ENCODE results near the gene SCART1.
"Not testable (repeated sequence)": the region's sequence is repeated elsewhere in the genome, so short reads cannot be mapped to it uniquely, and the experiment has no call there.

The SCART1 gene

DNA sequence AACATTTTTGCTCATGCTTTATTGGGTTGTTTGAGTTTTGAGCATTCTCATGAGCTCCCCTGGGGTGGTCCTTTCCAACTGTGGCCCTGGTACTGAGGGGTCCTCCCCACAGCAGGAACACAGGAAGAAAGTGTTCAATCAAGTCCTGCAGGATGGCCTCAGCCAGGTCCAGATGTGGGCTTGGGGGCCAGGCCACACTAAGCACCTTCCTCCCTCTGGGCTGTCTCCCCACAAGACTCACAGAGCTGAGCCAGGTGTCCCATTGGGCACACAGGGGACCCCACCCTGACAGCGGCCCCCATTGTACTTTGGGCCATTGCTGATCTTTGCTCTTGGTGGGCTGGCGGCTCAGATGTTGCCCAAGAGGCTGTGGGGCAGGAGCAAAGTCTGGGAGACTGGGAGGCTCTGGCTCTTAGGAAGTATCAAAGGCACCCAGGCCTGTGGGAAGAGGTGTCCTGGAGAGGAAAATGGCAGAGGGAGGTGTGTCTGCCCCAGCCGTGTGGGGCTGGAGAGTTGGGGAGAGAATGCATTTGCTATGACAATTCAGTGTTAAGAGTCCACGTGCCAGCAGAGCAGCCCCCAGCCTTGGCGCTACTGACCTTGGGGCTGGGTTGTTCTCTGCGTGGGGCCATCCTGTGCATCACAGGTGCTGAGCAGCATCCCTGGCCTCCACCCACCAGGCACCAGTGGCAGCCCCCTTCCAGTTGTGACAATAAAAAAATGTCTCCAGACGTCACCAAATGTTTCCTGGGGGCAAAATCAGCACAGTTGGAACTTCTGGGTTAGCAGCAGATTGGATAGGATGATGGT is 17.8 kb downstream of the SCART1 start:
- no peak for DNase-seq (ENCODE audit: low read depth in 2 of 3, low spot score in 1 of 3)

DNA sequence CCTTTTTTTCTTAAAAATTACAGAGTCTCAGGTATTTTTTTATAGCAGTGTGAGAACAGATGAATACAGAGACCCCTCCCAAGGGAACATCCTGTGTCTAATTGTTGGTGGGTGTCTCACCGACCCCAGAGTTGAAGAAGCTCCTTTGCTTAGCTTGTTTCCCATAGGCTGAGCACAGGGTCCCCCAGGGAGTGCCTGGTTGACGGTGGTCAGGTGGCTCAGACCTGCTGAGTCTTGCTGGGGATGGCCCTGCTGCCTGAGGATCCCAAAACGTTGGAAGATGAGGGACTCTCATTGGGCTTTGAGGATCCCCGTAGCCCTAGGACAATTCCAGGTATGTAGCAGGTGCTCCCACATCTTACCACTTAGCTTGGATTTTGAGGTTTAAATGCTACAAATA is 19.5 kb downstream of the SCART1 start:
- DNase-seq (ENCODE audit: low read depth in 2 of 3, low spot score in 1 of 3) = no peak

DNA sequence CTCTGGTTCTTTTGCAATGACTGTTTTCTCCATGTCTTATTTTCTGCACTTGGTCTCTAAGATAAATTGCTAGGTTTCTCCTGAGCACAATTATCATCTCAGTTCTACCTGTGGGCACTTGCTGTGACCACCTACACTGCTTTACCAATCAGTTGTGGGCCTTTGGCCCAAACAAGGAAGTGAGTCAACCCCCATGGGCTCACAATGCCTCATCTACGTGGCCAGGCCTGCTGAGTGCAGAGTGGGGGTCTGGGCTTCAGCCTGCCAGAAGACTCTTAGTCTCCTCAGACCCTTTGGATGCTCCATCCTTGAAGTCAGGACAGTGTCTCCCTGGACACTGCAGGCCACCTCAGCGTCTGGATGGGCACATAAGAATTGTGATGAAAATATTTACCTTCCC is 20.3 kb downstream of the SCART1 start:
- no peak for DNase-seq (ENCODE audit: low read depth in 2 of 3, low spot score in 1 of 3)

DNA sequence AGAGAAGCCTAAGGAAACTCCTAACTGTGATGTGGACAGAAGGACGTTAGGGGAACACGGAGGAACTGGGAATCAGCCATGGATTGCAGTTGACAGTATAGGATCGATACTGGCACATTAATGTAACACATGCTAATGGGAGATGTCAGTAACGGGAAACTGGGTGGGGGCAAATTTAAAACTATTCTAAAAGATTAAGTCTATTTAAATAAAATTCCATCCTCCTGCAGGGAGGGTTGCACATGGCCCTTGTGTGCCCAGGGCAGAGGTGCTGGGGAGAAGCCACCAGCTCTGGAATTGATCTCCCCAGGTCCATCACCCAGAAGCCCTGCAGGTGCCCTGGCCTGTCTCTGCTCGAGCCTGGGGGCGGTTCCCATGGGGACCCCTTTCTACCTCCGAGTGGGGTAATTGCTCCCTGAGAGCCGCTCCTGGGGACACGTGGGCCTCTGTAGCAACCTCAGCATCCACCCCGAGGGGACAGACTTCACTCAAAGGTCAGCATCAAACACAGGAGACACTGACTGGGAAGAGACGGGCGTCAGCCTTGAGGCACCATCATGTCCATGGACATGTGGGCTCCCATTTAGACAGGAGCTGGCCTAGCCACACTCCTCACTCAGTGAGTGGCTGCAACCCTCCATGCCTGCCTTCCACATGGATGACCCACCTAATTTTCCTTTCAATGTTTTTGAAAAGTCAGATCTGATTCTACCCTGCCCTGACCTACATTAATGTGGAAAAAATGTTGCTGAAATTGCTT is 21.1 kb downstream of the SCART1 start:
- DNase-seq (ENCODE audit: low read depth in 2 of 3, low spot score in 1 of 3) = no peak

DNA sequence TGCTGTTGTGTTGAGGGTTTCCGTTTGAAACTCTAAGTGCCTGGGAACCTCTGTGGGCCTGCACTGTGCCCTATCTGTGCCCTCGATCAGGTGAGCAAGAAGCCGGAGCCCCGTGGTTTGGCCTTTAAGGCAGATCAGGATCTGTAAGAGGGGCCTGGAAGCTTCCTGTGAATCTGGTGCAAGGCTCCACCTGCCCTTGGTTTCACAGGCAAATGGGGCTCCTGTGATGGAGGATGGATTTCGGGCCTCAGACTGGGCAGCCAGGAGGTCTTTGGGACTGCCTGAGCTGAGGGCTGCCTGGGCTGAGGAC is 21.6 kb downstream of the SCART1 start:
- no peak for DNase-seq (ENCODE audit: low read depth in 2 of 3, low spot score in 1 of 3)

DNA sequence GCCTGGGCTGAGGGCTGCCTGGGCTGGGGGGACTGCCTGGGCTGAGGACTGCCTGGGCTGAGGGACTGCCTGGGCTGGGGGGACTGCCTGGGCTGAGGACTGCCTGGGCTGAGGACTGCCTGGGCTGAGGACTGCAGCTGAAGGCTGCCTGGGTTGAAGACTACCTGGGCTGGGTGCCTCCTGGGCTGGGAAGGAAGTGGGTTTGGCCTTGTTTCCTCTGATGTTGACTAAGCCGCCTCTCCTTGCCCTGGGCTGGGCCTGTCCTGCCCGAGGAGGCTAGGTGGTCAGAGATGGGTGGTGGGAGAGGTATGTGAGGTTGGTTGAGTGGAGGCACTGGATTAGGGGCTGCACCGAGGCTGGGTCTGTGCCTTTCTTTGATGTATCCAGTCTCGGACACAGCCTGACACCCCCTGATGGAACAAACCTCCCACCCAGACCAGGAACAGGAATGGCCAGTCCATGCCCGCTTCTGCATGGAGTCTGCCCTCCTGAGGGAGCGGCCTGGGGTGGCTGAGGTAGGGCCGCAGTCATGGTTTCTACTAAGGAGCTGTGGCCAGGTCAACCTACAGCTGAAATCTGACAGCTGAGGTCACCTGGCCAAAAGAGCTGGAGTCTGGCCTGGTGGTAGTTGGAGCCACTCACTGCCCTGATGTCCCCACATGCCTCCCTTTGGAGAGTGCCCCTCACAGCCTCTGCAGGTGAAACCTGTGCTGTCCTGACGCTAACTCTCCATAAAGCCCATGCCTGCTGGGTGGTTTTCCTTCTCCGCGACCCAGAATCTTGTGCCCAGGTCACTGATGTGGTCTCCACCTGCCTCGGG is 22.3 kb downstream of the SCART1 start:
- DNase-seq (ENCODE audit: low read depth in 2 of 3, low spot score in 1 of 3) = no peak

DNA sequence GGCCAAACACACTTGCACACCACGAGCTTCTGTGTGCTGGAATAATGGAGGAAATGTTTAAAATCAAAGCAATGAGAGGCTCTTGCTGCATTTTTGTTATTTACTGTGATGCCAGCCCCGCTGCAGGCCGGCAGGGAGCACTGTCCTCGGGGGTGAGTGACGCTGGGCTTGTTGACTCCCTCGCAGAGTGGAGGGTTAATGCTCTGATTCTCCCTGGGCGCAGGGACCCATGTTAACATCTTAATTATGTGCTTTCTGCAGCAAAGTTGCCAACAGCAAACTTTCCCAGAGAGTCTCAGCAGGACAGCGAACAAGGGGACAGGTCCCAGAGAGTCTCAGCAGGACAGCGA is 22.9 kb downstream of the SCART1 start:
- no peak for DNase-seq (ENCODE audit: low read depth in 2 of 3, low spot score in 1 of 3)

DNA sequence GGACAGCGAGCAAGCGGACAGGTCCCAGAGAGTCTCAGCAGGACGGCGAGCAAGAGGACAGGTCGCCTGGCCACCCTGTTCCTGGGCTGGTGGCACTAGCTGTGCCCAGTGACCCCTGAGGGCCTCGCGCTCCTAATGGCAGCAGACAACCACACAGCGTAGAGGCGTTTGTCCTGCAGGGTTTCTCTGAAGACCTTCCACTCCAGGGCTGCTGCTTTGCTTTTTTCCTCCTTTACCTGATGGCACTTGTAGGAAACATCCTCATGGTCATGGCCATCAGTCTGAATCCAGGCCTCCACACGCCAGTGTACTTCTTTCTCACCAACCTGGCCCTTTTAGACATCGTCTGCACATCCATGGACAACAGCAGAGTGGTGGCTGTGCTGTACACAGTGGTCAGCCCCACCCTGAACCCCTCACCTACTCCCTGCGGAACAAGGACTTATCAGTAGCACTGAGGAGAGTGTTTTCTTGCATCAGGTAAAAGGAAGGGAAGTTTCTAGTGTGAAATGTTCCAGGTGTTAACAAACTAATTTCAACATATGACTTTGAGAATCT is 27.4 kb downstream of the SCART1 start:
- no peak for DNase-seq (ENCODE audit: low read depth in 2 of 3, low spot score in 1 of 3)

DNA sequence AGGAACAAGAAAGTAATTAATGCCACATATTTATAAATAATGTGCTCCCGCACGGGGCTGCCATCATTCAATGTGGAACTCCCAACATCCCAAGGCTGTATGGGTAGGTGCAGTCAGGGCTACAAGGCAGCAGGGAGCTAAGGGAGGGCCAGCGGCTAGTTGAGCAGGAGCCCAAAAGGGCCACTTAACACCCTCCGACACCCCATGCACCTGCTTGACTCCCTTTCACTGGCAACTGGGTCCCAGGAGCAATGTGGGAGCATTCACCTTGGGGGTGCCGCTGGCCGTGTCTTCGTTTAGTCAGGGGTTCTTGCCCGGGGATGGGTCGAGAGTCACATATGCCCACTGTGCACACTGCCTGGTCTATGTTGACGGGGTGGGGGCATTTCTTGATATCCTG is 27.9 kb downstream of the SCART1 start:
- DNase-seq (ENCODE audit: low read depth in 2 of 3, low spot score in 1 of 3) = no peak

DNA sequence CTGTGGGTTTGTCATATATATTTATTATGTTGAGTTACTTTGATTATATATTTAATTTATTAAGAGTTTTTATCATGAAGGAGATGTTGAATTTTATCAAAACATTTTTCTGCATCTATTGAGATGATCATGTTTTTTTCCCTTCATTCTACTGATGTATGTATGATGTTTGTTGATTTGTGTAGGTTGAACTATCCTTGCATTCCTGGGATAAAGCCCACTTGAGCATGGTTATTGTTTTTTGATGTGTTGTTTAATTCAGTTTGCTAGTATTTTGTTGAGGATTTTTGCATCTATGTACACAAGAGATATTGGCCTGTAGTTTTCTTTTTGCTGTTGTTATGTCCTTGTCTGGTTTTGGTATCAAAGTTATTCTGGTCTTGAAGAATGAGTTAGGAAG is 31.1 kb downstream of the SCART1 start:
- DNase-seq (ENCODE audit: low read depth in 2 of 3, low spot score in 1 of 3) = no peak

DNA sequence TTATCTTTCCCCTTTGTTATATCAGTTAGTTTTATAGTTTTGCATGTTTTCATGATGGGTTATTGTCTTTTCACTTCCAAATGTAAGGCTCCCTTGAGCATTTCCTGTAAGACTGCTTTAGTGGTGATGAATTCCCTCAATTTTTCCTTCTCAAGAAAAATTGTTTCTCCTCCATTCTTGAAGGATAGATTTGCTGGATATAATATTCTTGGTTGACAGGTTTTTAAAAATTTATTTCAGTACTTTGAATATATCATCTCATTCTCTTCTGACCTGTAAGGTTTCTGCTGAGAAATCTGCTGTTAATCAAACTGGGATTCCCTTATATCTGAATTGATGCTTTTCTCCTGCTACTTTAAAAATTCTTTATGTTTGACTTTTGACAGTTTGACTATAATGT is 33.3 kb downstream of the SCART1 start:
- no peak for DNase-seq (ENCODE audit: low read depth in 2 of 3, low spot score in 1 of 3)

DNA sequence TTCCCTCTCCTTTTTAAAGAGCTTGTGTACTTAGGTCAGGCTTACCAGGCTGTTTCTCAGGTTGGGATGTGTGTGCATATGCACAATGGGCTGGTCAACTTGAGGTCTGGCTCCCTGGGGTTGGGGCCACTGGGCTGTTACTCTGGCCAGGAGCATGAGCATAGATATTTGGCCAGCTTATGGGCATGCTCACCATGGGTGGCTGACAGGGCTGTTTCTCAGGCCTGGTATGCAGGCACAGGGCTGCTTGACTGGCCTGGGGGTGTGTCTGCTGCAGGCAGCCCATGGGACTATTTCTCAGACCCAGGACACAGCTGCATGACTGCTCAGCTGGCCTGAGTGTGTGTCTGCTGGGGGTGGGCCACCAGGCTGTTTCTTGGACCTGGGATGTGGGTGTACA is 34.6 kb downstream of the SCART1 start:
- no peak for DNase-seq (ENCODE audit: low read depth in 2 of 3, low spot score in 1 of 3)

DNA sequence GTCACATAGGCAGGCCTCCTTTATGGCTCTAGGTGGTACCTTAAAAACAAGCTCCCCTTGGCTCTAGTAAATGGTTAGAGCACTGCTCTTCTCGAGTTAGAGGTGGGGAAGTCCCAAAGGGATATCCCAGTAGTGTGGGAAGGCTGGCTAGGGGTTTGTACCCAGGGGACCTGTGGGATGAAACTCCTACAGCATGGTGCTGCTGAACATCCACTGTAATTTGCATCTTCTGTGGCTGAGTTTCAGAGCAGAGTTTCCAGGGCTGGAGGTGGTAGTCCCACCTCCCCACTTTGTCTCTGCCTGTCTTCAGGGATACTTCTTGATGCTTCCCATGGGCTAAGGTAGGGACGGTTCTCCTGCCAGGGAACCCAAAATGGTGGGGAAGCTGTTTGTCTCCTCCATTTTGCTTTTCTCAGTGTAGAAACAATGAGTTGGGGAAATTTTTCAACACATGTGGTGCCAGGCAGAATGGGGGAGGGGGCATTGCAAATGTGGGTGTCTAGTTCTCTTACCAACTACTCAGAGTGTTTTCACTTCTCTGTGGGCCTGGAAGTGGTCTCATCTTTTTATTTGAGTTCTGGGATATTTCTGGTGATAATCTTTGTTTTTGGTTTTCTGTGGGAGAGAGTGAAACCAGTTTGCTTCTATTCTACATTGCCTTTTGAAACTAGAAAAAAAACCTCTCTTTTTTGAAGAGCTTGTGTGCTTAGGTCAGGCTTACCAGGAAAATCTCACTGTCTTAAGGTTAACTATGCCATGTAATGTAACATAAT is 36.3 kb downstream of the SCART1 start:
- DNase-seq (ENCODE audit: low read depth in 2 of 3, low spot score in 1 of 3) = no peak

DNA sequence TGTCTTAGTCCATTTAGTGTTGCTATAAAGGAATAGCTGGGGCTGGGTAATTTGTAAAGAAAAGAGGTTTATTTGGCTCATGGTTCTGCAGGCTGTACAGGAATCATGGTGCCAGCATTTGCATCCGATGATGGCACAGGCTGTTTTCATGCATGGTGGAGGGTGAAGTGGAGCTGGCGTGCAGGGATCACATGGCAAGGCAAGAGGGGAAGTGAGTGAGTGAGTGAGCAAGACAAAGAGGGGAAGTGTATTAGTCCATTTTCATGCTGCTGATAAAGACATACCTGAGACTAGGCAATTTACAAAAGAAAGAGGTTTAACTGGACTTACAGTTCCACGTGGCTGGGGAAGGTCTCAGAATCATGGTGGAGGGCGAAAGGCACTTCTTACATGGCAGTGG is 39.8 kb downstream of the SCART1 start:
- DNase-seq (ENCODE audit: low read depth in 2 of 3, low spot score in 1 of 3) = not testable (repeated sequence)

DNA sequence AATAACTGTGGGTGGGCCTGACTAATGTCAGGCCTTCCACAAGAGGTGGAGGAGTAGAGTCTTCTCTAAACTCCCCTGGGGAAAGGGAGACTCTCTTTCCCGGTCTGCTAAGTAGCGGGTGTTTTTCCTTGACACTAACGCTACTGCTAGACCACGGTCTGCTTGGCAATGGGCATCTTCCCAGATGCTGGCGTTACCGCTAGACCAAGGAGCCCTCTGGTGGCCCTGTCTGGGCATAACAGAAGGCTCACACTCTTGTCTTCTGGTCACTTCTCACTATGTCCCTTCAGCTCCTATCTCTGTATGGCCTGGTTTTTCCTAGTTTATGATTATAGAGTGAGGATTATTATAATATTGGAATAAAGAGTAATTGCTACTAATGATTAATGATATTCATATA is 43.6 kb downstream of the SCART1 start:
- not testable (repeated sequence) for DNase-seq (ENCODE audit: low read depth in 2 of 3, low spot score in 1 of 3)

DNA sequence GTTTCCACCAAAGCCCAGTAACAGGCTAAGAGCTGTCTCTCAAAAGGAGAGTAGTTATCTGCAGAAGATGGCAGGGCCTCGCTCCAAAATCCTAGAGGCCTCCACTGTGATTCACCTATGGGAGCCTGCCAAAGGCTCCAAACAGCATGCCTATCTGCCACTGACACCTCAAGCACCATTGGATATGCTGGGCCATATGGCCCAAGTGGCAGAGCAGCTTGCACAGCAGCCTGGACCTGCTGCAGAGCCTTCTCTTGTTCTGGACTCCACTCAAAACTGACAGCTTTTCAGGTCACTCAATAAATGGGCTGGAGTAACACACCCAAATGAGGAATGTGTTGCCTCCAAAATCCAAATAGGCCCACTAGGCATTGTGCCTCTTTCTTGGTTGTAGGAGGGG is 45.4 kb downstream of the SCART1 start:
- DNase-seq (ENCODE audit: low read depth in 2 of 3, low spot score in 1 of 3) = not testable (repeated sequence)

DNA sequence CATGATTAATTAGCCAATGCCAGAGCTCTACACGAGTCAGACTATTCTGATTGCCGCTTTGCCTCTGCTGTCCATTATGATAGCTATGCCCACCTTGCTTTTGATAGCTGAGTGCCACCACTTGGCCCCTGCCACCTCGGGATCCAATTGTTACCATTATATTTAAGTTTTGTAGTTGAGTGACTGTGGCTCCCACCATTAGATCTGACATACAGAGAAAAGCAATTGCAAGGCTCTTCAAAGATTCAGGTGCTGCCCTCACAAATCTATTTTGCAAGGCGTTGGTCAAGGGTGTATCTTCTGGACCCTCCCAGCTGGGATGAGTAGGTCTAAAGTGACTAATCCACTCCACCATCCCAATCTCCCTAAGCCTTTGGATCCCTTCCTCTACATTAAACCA is 47.2 kb downstream of the SCART1 start:
- DNase-seq (ENCODE audit: low read depth in 2 of 3, low spot score in 1 of 3) = not testable (repeated sequence)

DNA sequence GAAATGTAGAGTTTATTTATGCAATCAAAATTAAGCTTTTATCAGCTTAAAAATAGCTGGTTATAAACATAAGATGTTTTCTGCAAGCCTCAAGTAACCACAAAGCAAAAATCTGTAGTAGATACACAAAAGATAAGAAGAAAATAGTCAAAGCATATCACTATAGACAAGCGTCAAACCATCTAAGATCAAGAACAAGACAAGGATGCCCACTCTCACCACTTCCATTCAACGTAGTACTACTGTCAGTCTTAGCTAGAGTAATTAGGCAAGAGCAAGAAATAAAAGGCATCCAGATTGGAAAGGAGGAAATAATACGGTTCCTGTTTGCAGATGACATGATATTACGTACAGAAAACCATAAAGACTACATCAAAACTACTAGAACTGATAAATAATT is 56.0 kb downstream of the SCART1 start:
- no peak for DNase-seq (ENCODE audit: low read depth in 2 of 3, low spot score in 1 of 3)

DNA sequence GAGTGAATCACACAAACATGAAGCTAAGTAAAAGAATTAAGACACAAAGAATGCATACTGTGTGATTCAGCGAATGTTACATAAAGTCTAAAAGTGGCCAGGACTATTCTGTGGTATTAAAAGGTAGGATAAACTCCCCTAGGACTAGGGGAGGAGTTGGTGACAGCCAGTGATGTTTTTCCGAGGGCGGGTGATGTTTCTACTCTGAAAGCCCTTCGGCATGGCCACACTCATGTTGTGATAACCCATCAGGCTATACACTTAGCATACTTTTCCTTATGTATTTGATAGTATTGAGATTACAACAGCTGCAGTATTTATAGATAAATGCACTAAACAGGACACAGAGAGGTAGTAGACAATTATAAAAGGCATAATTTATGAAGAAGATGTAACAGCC is 57.7 kb downstream of the SCART1 start:
- DNase-seq (ENCODE audit: low read depth in 2 of 3, low spot score in 1 of 3) = no peak

DNA sequence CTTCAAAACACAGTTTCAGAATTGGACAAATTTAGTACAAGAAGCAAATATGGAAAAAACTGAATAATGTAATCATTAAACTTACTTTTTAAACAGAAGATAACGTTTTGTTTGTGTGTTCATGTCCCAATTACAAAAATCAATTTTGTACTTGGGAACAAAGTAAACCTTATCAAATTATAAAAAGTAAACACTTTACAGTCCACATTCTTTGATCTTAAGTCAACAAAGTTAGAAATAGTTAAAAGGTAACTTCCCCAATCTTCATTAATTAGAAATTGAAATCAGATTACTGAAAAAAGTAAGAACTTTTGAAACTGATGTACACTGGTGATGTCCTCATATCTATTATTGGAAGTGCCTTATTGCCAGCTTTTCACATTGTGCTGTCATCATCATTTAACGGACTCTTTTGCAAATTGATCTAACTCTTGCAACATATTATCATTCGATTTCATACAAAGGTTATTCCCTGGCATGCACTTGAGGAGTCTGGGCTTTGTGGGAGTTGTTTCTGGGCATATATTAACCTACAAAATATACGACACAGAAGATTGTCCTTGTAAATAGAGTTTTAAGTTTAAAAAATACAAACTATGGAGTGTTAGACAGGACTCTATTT is 58.3 kb downstream of the SCART1 start:
- no peak for DNase-seq (ENCODE audit: low read depth in 2 of 3, low spot score in 1 of 3)

DNA sequence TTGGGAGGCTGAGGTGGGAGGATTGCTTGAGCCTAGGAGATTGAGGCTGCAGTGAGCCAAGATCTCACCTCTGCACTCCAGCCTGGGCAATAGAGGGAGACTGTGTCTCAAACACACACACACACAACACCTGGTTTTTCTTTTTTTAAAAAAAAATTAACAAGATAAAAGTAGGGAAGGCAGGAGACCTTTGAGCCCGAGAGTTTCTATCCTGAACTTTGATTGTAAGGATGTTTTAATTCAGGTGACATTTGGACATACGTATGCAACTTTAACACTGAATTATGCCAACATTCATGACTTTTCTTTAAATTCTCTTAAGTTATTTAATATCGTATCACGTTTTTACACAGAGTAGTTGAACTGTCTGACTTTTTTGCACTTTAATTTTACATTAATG is 61.7 kb downstream of the SCART1 start:
- DNase-seq (ENCODE audit: low read depth in 2 of 3, low spot score in 1 of 3) = no peak
